Fibroblast of lung (primary cell): ENCODE results near the gene SMG7.

ENCODE experiments used
- CTCF ChIP-seq, 2 donors: IDR thresholded peaks in 1 of 2; conservative IDR thresholded peaks in 1 of 2; 1 replicate in 1 of 2; 2 replicates in 1 of 2; pipeline ENCODE4 v1.5.1; 2011 to 2012; ENCODE audit warnings: low read length in 2 of 2, control low read depth in 1 of 2, inconsistent platforms in 1 of 2, low read depth in 1 of 2, mild to moderate bottlenecking in 1 of 2
- EZH2 ChIP-seq: IDR thresholded peaks from 2 replicates; pipeline ENCODE4 v1.5.1; 2012; ENCODE audit warnings: low read length, control low read depth, mild to moderate bottlenecking; ENCODE audit errors: missing control alignments

DNA sequence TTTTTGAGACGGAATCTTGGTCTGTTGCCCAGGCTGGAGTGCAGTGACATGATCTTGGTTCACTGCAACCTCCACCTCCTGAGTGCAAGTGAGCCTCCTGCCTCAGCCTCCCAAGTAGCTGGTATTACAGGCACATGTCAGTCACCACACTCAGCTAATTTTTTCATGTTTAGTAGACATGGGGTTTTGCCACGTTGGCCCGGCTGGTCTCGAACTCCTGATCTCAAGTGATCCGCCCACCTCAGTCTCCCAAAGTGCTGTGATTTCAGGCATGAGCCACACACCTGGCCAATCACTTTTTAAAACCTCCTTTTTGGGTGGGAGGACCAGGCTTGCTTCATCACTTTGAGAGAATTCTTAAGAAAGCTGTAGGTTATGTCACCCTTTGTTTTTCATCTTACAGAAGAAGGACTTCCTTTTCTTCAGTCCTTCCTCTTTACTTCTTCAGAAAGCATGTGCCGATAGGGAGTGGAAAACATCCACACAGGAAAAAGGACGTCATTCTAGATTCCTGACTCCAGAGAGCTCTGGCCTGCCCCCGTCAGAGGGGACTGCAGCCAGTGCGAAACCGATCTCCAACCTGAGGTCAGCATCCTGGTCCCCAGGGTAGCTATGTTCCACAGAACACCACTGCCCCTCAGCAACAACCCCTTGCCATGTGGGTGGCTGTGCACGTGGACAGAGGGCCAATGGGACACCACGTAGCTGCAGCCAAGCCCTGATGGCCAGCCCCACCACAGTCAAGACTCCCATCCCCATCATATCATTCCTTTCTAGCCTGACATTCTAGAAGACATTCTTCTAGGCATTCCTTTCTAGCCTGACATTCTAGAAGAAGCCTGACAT, 96.1 kb downstream of the SMG7 start:
- TF ChIP-seq CTCF (conservative IDR thresholded peaks at IDR 0.05 in 1 of 2, IDR thresholded peaks at IDR 0.05 in 1 of 2; ENCODE audit: low read depth in 1 of 2, low read length in 2 of 2): no peak
- TF ChIP-seq EZH2: no peak
